GM21528 (cell line): ENCODE results near the gene DELE1.

ENCODE experiments used
- ATAC-seq: cut with Tn5 transposase; IDR thresholded peaks from one replicate; pipeline ENCODE4 v1.9.1; 2021; ENCODE audit warnings: mild to moderate bottlenecking, moderate library complexity; ENCODE audit not compliant: unreplicated experiment, low FRiP score

The DELE1 gene, protein sequence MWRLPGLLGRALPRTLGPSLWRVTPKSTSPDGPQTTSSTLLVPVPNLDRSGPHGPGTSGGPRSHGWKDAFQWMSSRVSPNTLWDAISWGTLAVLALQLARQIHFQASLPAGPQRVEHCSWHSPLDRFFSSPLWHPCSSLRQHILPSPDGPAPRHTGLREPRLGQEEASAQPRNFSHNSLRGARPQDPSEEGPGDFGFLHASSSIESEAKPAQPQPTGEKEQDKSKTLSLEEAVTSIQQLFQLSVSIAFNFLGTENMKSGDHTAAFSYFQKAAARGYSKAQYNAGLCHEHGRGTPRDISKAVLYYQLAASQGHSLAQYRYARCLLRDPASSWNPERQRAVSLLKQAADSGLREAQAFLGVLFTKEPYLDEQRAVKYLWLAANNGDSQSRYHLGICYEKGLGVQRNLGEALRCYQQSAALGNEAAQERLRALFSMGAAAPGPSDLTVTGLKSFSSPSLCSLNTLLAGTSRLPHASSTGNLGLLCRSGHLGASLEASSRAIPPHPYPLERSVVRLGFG

DNA sequence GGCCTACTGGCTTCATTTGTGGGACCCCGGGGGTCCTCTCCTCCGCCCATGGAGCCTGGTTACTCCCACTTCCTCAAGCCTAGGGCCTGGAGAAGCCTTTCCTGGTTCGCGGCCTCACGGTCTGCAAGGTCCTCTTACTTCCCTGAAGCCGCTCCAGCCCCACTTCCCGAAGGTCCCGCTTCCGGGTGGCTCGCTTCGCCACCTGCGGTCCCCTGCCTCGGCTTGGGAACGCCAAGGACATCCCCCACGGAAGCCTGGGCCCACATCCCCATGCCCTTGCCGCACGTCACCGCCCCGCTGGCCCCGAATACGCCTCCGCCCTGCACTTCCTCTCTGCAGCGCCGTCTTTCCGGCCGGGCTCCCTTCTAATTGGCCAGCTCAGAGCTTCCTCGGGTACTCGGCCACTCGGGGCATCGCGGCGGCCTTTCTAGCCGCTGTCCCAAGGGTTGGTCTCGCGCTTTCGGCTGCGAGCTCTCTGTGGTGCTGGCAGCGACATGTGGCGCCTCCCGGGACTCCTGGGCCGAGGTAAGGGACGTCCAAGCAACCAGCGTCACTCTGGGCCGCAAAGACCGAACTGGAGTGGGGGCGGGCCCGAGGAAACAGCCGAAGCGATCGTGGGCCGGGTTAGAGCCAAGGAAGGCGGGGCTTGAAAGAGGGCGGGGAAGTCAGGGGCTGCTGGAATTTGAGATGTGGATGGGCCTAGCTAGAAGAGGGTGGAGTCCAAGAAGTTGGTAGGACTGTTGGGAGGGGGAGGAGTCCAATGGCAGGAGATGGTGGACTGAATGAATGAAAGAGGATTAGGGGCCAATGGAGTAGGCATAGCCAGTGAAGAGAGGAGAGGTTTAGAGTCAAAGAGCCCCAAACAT, at the start of gene DELE1:
TSS of gene DELE1 (plus strand) at position 424 of the 866 bp plus-strand sequence. CDS start at position 495, 71 bp downstream.
- peak; percentile 98 for ATAC-seq

DNA sequence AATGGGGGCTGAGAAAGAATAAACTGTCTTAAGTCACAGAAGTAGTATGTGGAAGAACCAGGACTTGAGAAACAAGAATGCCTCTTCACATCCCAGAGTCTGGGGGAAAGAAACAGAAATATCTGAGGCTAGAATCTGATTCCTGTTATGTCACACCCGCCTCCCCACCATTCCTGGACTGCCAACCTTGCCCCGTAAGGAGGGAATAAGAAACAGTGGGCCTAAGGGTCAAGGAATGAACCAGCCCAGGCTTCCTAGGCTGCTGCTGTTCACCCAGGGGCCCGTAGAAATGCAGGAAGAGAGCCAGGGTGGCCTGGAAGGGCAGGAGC, 49.8 kb upstream of the DELE1 start:
- ATAC-seq: no peak

DNA sequence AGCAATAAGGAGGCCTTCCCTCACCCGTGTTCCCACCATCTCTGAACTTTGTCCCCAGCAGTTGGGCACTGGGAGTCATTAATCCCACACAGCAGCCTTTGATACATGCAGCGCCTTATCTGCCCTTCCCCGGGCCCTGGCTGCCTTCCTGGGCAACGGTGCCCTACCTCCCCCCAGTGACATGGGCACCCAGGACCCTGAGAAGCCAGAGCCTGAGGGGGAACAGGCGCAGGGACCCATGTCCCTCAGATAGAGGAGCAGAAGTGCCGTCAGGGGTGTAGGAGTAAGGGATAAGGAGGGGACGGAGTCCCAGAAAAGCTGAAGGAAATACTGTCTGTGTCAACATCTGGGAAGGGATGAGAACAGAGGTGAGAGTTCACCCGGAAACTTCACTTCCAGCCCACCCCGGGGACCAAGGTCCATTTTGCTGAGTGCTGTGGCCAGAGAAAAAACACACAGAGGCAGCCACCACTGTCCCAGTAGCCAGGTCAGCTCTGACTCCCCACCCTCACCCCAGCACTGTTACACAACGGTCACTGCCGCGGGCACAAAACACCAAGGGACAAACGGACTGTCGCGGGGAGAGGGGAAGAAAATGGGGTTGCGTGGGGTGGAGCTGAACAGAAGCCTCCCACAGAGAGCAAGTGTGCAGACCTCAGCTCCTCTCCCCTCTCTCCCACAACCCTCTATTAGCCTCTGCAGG, 49.3 kb upstream of the DELE1 start:
- no peak for ATAC-seq

DNA sequence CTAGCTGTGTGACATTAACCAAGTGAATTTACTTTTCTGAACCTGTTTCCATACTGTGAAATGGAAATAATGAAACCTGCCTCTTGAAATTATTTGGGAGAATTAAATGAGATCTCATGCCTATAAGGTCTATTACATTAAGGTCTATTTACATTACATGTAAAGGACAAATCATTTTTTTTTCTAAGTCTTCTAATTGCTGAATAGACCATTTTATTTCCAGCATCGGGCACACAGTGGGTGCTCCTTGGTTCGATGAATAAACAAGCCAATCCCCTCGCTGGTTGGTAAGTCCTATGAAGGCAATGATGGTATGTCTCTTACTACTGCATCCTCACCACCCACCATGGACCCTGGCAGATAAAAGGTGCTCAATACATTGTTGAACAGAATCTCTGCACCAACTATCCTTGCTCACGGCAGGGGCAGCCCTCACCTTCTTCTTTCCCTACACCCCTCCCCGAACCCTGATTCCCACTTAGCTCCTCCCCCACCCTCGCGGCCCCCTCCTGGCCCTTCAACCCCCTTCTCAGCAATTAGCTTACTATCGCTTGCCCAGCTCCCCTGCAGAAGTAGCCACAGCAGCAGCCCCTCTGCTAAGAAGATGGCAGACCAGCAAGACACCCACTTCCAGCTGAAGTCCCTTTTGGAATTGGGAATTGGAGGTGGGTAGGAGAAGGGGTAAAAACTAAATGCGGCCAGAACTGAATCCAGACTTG, 48.5 kb upstream of the DELE1 start:
- no peak for ATAC-seq

DNA sequence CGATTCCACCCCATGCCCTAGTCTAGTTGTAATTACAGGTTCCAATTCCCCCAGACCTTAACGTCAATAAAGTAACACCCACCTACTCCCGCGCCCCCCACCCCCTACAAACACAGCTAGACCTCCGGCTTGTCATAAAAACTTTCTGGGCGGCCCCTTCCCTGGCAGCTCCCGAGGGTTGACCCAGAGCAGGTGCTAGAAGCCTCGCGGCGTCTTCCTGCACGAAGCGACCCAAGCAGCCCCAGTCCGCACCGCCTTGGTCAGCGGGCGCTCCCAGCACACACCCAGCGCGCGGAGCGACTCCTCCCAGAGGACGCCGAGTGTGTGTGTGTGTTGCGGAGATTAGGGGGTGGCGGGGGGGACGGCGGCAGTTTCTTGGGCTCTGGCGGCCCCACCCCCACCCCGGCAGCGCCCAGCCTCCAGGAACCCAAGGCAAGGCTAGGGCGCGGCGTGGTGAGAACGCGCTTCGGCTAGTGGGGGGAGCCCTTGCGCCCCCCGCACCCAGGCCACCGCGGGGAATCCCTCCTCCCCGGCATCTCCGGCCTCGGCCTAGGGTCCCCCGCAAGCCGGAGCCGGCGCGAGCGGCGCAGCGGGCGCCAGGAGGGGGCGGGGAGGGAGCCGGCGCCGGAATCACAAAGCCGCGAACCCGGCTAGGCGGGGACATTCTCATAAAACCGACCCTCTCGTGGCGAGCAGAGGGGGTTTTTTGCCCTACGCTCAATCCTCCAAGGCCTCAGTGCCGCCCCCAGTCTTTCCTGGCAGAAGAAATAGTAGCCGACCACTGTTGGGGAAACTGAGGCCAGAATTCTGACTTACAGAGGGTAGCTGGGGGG, 47.7 kb upstream of the DELE1 start:
- ATAC-seq: no peak

DNA sequence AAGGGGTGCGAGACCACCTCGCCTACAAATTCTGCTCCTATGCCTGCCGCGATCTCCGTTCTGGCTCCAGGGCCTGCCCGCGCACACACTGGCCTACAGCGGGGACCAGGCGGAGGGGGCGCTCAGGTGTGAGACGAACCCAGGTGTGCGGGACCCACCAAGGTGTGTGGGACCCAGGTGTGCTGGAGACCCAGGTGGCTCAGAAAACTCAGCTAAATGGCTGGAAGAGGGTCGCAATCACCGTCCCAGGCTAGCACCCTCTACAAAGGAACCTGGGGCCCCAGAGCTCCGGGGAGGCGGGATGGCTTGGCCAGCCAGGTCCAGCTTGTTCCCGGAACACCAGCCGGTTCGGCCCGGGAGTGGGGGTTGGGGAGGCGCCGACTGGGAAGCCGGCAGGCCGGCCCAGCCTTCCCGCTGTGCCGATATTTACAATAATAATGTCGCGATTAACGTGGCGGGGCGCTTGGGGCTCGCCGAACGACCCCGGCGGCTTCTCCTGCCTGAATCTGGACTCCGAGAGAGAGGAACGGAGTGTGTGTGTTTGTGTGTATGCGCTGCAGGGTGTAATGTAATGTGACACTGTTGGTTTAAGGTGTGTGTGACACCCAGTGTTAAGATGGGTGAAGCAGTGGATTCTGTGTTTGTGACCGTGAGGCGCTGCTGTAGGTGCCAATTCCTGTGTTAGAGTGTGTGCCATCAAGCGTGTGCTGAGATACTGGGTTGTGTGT, 46.9 kb upstream of the DELE1 start:
- ATAC-seq: no peak

DNA sequence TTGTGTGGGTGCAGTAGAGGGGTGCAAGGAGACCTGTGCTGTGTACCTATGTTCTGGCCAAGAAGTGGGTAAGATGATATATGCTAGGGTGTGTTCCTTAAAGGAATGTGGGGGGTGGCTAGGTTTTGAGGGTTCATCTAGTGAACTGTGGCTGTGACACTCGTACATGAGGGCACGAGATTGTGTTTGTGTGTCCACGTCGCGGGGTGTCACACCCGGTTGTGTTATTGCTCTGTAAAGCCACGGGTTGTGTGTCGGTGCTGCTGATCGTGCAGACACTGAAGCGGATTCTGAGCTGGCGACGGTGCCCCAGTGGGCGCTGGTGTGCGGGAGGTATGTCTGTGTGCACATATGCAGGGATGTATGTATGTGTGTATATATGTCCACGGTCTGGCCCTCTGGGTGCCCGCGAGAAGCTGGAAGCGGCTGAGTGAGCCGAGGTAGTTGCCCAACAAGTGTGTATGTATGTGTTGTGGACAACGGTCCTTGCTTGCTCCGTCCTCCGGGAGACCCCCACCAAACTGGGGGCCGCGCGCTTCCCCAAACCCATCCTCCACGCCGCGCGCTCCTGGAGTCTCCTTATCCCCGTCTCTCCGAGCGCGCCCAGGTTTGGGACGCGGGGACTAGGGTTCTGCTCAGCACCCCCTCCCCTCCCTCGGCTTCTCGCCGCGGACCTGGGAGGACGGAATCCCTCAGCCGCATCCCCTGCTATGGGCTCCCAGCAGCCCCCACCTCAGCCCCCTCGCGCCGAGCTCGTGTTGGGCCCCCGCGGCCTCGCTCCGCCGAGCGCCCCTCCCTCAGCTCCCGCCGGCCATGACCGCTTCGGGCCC, 46.1 kb upstream of the DELE1 start:
- no peak for ATAC-seq

DNA sequence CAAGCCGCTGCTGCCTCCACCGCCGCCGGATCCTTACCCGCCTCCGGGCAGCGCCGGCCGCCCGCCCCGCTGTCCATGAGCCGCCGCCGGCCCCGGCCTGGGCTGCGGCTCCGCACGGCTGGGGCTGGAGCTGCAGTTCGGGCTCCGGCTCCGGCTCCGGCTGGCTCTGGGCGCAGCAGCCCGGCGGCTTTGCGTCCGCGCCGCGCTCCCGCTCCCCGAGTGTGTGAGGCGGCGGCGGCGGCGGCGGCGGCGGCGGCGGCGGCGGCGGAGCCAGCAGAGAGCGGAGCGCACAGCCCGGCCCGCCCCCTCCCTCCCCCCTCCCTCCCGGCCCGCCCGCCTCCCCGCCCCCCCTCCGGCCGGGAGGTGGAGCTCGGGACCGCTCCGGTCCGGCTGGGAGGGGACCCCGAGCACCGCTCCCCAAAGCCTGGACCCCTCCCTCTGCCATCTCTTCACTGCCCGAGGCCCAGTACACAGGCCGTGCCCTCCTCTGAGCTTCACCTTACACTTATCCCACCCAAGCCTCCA, 45.4 kb upstream of the DELE1 start, which contains the start of gene PCDH1:
TSS of gene PCDH1 (minus strand) at position 225 of the 525 bp plus-strand sequence. CDS start at position 77, 148 bp downstream.
- ATAC-seq: no peak

DNA sequence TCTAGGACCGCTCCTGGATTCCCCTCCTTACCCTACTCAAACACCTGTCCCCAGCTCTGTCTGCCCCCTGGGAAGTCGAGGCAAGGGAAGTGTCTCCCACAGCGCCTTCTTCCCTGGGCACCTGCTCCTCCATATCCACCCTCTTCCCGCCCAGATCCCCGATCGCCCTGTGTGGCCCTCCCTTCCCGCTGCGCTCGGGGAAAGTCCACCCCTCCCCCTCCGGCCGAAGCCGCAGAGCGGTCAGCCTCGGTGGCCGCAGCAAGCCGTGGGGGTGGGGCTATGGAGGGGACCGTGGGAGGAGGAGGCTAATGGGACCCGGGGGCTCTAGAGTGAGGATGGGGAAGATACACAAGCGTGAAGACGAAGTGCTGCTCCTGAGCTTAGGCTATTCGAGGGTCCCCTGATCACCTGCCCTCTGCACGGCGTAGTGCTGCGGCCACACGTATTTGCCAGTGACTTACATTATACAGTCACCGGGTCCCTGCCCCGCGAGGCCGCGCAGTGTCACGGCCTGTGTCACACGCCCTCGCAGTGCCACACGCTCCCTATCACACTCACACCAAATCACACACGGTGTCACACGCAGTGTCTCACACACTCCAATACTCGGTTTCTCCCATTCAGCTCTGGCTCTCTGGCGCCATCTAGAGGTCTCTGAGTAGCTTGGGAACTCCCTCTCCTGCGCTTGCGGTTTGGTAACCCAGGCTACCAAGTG, 44.8 kb upstream of the DELE1 start:
- peak; percentile 79 for ATAC-seq

DNA sequence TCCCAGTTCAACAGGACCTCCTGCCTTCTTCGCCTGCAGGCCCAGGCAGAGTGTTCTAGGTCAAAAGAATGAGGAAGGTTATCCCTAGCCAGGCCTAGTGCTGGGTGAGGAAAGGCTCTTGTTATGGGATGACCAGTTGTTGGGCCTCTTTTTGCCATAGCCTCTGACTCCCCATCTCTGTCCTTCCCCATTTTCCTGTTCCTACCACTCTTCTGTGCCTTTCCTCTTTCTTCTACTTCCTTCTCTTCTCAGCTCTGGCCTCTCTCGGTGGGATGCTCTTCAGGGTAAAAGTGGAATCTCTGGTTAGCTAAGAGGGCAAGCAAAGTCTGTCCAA, 44.3 kb upstream of the DELE1 start:
- ATAC-seq: no peak

DNA sequence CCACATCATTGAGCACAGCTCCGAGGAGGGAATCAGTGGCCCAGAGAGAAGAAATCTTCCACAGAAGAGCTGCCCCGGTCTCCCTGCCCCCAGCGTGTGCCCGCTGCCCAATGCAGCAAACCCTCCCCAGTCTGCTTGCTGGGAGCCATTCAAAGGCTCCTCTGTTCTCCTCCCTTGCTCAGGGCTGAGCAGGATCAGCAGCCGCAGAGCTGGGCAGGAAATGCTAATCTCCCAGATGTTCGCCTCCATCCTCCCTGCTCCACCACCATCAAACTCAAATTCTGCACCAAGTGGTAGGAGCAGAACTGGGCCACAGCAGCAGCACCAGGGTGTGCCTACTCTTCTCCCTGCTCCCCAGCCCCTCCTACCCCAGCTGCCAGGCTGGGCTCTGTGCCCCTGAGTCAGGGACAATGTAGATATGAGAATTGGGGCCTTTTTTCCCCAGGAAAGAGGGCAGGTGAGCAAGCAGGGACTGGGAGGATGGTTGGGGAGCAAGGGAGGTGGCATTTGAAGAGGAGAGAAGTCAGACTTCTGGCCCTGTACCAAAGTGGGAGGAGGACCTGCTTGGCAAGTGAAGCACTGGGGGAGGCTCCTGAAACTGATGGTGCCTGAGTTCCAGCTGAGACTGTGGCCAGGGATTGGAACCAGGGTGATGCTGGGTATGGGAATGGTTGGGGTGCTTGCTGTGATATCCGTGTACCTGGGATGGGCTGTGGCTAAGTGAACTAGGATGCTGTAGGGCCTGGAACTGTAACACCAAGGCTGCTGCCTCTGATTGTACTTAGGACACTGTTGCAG, 43.5 kb upstream of the DELE1 start:
- ATAC-seq: no peak

DNA sequence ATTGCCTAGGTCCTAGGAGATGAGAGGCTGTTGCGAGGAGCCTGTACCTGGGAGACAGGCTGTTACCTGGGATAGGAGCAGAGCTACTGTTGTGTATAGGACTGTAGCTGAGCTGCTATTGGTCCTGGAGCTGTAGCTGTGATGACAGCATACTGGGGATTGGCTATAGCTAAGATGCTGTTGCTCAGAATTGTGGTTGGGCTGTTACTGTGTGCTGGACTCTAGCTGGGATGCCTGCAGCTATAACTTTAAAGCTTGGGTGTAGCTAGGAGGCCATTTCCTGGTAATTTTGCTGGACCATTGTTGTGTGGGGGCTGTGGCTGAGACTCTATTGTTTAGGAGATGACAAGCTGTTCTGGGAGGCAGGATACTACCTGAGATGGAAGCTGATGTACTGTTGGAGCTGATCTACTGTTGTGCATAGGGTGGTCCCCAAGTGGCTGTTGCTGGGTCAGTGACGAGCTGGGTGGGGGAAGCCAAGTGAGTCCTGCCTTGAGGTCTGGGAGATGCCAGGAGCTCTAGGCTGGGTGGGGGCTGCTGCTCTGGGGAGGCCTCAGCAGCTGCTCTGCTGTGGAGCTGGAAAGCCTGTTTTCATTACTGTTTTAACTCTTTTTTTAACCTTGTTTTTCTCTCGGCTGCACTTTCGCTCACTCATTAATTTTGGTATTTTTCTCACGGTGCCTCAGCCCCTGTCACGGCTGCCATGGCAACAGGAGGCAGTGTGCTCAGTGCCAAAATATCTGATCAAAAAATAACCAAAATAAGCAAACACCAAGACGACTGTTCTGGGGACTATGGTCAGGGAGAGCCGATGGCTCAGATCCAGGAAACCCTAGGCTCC, 42.5 kb upstream of the DELE1 start:
- ATAC-seq: no peak

DNA sequence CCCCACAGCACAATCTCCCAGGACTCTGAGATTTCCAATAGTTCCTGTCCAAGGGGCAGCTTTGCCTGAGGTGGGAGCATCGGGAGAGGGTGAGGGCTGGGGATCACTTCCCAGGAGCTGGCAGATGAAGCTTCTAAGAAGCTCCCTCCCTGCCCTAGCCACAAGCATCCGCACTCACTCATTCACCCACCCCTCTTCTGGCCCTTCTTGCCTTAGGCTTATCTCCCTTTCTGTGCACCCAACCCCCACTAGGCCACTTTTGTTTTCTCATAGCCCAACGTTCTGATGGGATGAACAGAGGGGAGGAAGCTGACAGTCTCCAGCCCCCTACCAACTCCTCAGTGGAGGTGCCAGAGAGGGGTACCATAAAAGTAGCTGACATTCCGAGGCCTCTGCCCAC, 41.8 kb upstream of the DELE1 start:
- ATAC-seq: no peak

DNA sequence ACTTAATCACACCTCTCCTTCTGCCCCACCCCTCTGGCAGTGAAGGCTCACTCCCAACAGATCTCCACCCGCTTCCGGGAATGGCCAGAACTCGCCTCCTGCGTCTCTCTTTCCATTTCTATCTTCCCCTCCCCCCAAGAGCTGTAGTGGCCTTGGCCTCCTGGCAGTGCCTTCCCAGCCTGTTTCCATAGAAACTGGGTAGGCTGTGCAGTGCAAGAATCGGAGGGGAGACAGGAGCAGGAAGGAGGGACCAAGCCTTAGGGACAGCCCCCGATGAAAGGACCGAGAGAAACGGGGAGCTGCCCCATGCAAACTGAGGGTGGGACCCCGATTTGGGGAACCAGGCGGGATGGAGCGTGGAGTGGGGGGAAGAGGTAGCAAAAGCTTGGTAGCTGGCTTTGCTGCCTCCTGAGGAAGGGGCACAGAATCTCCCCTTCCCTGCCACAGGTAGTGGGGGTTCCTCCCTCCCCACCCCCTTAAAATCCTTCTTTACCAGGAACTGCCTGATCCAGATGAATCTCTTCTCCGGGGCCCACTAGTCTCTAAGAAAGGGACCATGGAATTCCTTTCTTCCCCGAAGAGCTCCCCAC, 41.0 kb upstream of the DELE1 start:
- ATAC-seq: no peak
